PC-3 (cell line): ENCODE measurements around the gene NOP14. TPM values are rescaled to one million over a fixed set of nuclear protein-coding genes. Genes with fewer than 3 reads are reported as not detected.

Source experiments
- ATAC-seq: fragments of 200-7000 bp; cut with Tn5 transposase; 2 replicates; pipeline ENCODE4 v1.9.1; 2020; ENCODE audit warnings: mild to moderate bottlenecking, moderate library complexity
- BruUV-seq: library from RNA; stranded (reverse); fragments of 400-500 nt; replicated peaks from 2 replicates; lab custom pipeline; 2021; lab: Mats Ljungman, UMichigan
- CTCF ChIA-PET: fragments of 300-600 bp; sonication (Branson Sonifier 250); formaldehyde crosslinking; loops from one replicate; lab custom pipeline; 2022; ENCODE audit warnings: antibody characterized with exemption; lab: Charles Lee
- POLR2A ChIA-PET: fragments of 300-600 bp; sonication (Branson Sonifier 250); formaldehyde crosslinking; loops from one replicate; lab custom pipeline; 2022; ENCODE audit warnings: antibody characterized with exemption; ENCODE audit not compliant: unreplicated experiment; lab: Charles Lee
- DNase-seq: peaks from one replicate; pipeline ENCODE4 v3.0.0-alpha.2; 2015
- H2AFZ ChIP-seq: fragments of 300-600 bp; sonication (generic); 2 replicates; pipeline ENCODE4 v1.6.0; 2016; ENCODE audit warnings: antibody characterized with exemption, low read length
- H3F3A ChIP-seq: fragments of 300-600 bp; sonication (generic); one replicate; pipeline ENCODE4 v1.6.0; 2017; ENCODE audit warnings: antibody characterized with exemption, low read length, control low read depth, mild to moderate bottlenecking; ENCODE audit not compliant: unreplicated experiment
- H3K27ac ChIP-seq: fragments of 300-600 bp; sonication (generic); 2 replicates; pipeline ENCODE4 v1.5.1; 2016; ENCODE audit warnings: mild to moderate bottlenecking, low read length
- H3K27me3 ChIP-seq: fragments of 300-600 bp; sonication (generic); 2 replicates; pipeline ENCODE4 v1.6.1; 2016; ENCODE audit warnings: low read length, mixed read lengths
- H3K36me3 ChIP-seq: fragments of 300-600 bp; sonication (generic); 2 replicates; pipeline ENCODE4 v1.6.1; 2016; ENCODE audit warnings: low read depth, mixed run types, low read length, mixed read lengths
- H3K4me1 ChIP-seq: fragments of 300-600 bp; sonication (generic); 2 replicates; pipeline ENCODE4 v1.5.1; 2016; ENCODE audit warnings: low read length; ENCODE audit not compliant: insufficient read depth
- H3K4me2 ChIP-seq: fragments of 300-600 bp; sonication (generic); 2 replicates; pipeline ENCODE4 v1.6.0; 2016; ENCODE audit warnings: low read length
- H3K4me3 ChIP-seq: fragments of 300-600 bp; sonication (generic); 2 replicates; pipeline ENCODE4 v1.5.1; 2016; ENCODE audit warnings: mild to moderate bottlenecking, low read length, mixed read lengths
- H3K79me2 ChIP-seq: fragments of 300-600 bp; sonication (generic); 2 replicates; pipeline ENCODE4 v1.6.1; 2017; ENCODE audit warnings: low read length, mixed read lengths
- H3K9ac ChIP-seq: fragments of 300-600 bp; sonication (generic); 2 replicates; pipeline ENCODE4 v1.6.0; 2016; ENCODE audit warnings: mild to moderate bottlenecking, low read length
- H3K9me2 ChIP-seq: fragments of 300-600 bp; sonication (generic); replicated peaks from 2 replicates; pipeline ENCODE4 v1.6.1; 2016; ENCODE audit warnings: mixed run types, low read length, mixed read lengths
- H3K9me3 ChIP-seq: fragments of 300-600 bp; sonication (generic); 2 replicates; pipeline ENCODE4 v1.6.1; 2016; ENCODE audit warnings: low read length, mixed read lengths
- H4K20me1 ChIP-seq: fragments of 300-600 bp; sonication (generic); 2 replicates; pipeline ENCODE4 v1.6.1; 2016; ENCODE audit warnings: low read length, mixed read lengths
- CTCF ChIP-seq: fragments of 300-600 bp; sonication (generic); conservative IDR thresholded peaks from 2 replicates; pipeline ENCODE4 v1.5.1; 2017; ENCODE audit warnings: antibody characterized with exemption, low read depth, mild to moderate bottlenecking, low read length
- EZH2 ChIP-seq: fragments of 300-600 bp; sonication (generic); IDR thresholded peaks from one replicate; pipeline ENCODE4 v1.6.1; 2017; ENCODE audit warnings: antibody characterized with exemption, mild to moderate bottlenecking, low read length; ENCODE audit not compliant: unreplicated experiment
- EZH2phosphoT487 ChIP-seq: fragments of 300-600 bp; sonication (generic); IDR thresholded peaks from 2 replicates; pipeline ENCODE4 v1.6.1; 2018; ENCODE audit warnings: mild to moderate bottlenecking, antibody characterized with exemption, low read length, borderline replicate concordance
- intact Hi-C: fragments of 100-400 bp; cut with micrococcal nuclease; formaldehyde crosslinking; loops from 2 replicates; pipeline ENCODE4 v1.9.0; 2023
- total RNA-seq: library from RNA; depleted of rRNA; stranded (reverse); fragments of >200 nt; gene quantifications from 2 replicates; pipeline ENCODE4 v1.2.3, GENCODE V29; 2014

NOP14 gene
- total RNA-seq, 1 experiment from 2014 or later: 26.0 TPM

GRCh38 chr4:2944091-2944482, 19.1 kb downstream of the NOP14 start:
- Histone ChIP-seq H3K4me3 (no peak overlapping the region), H3K36me3 (peaks cover 32% of the 10 kb centered on the region), H3K9me2 (no peaks in the 10 kb centered on the region), H3K9me3 (no peaks in the 10 kb centered on the region), H3F3A (no peaks in the 10 kb centered on the region), H2AFZ (no peak overlapping the region), H4K20me1 (no peaks in the 10 kb centered on the region), H3K9ac (no peak overlapping the region), H3K79me2 (no peaks in the 10 kb centered on the region), H3K27me3 (no peaks in the 10 kb centered on the region), H3K4me2 (no peak overlapping the region), H3K27ac (no peak overlapping the region), H3K4me1 (no peaks in the 10 kb centered on the region)
- ATAC-seq (no peak), DNase-seq (no peak)
- intact Hi-C loops: no loop called here
- ChIA-PET CTCF (no interaction called here), POLR2A (no interaction called here)
- no TSS peak for BruUV-seq
- TF ChIP-seq CTCF: no peak
- no peak for TF ChIP-seq EZH2
- TF ChIP-seq EZH2phosphoT487: no peak

GRCh38 chr4:2943364-2944090, 19.7 kb downstream of the NOP14 start:
- ATAC-seq (no peak), DNase-seq (no peak)
- Histone ChIP-seq H3K79me2 (no peaks in the 10 kb centered on the region), H3F3A (no peaks in the 10 kb centered on the region), H3K4me3 (no peak overlapping the region), H3K36me3 (peaks cover 33% of the 10 kb centered on the region), H3K4me2 (no peak overlapping the region), H3K4me1 (no peaks in the 10 kb centered on the region), H3K9me3 (no peaks in the 10 kb centered on the region), H3K9ac (no peak overlapping the region), H4K20me1 (no peaks in the 10 kb centered on the region), H3K27me3 (no peaks in the 10 kb centered on the region), H3K9me2 (no peaks in the 10 kb centered on the region), H2AFZ (no peak overlapping the region), H3K27ac (no peak overlapping the region)
- ChIA-PET POLR2A (no interaction called here), CTCF (no interaction called here)
- BruUV-seq: no TSS peak
- TF ChIP-seq EZH2: no peak
- intact Hi-C loops: no loop called here

GRCh38 chr4:2942532-2943363, 20.5 kb downstream of the NOP14 start:
- TF ChIP-seq EZH2phosphoT487 (no peak), CTCF (no peak), EZH2 (no peak)
- H3K27me3 ChIP-seq: no peaks in the 10 kb centered on the region
- intact Hi-C loops: no loop called here
- H3K4me1 ChIP-seq: peaks cover 3% of the 10 kb centered on the region
- H3K4me2 ChIP-seq: no peak overlapping the region
- H3K27ac ChIP-seq: no peak overlapping the region
- ATAC-seq: no peak; the same call in 1 of the 2 replicates
- no peak overlapping the region for H3K9ac ChIP-seq
- no TSS peak for BruUV-seq
- H3K79me2 ChIP-seq: no peaks in the 10 kb centered on the region
- DNase-seq: no peak
- POLR2A ChIA-PET: no interaction called here
- H3K9me2 ChIP-seq: no peaks in the 10 kb centered on the region
- peaks cover 33% of the 10 kb centered on the region for H3K36me3 ChIP-seq
- no peaks in the 10 kb centered on the region for H4K20me1 ChIP-seq
- no peak overlapping the region for H3K4me3 ChIP-seq
- H2AFZ ChIP-seq: no peak overlapping the region
- CTCF ChIA-PET: no interaction called here
- no peaks in the 10 kb centered on the region for H3F3A ChIP-seq
- no peaks in the 10 kb centered on the region for H3K9me3 ChIP-seq
